HEK293 (cell line): Measurements from ENCODE around the gene HEYL.

ENCODE experiments used
- CTCF ChIA-PET: fragments of 350-600 bp; formaldehyde crosslinking; extraction: SDS; loops from one replicate; lab custom pipeline; 2021; ENCODE audit warnings: antibody characterized with exemption; lab: Yijun Ruan, JAX
- POLR2A ChIA-PET: fragments of 300-600 bp; formaldehyde crosslinking; extraction: SDS; loops from one replicate; lab custom pipeline; 2020; ENCODE audit warnings: antibody characterized with exemption, inconsistent platforms; lab: Yijun Ruan, JAX
- H3K27ac ChIP-seq: fragments of 200-500 bp; sonication (Bioruptor generic); 2 replicates; pipeline ENCODE4 v1.5.1; 2014; ENCODE audit warnings: low read depth, low read length, control low read depth, inconsistent platforms; ENCODE audit errors: extremely low read depth
- H3K36me3 ChIP-seq, 2 experiments: fragments of 200-500 bp in 1 of 2; sonication (Bioruptor generic) in 1 of 2; 1 replicate in 1 of 2; 2 replicates in 1 of 2; pipeline ENCODE4 v1.5.1; 2014 to 2017; ENCODE audit warnings: inconsistent platforms in 2 of 2, low read length in 2 of 2; ENCODE audit not compliant: control insufficient read depth in 2 of 2, insufficient read depth in 1 of 2
- H3K4me1 ChIP-seq: fragments of 200-500 bp; sonication (Bioruptor generic); 2 replicates; pipeline ENCODE4 v1.5.1; 2014; ENCODE audit warnings: mild to moderate bottlenecking, low read length, inconsistent platforms; ENCODE audit not compliant: control insufficient read depth, insufficient read depth
- H3K4me3 ChIP-seq: 2 replicates; pipeline ENCODE4 v1.5.1; 2011; ENCODE audit warnings: low read depth, mild to moderate bottlenecking, control low read depth, low read length, moderate library complexity
- H3K9me3 ChIP-seq: fragments of 200-500 bp; sonication (Bioruptor generic); 2 replicates; pipeline ENCODE4 v1.5.1; 2014; ENCODE audit warnings: low read depth, low read length, inconsistent platforms; ENCODE audit not compliant: control insufficient read depth, insufficient read depth
- EGR2 ChIP-seq: fragments of 450-650 bp; formaldehyde crosslinking; IDR thresholded peaks from 2 replicates; pipeline ENCODE4 v1.5.1; 2016; ENCODE audit warnings: low read depth, missing biosample characterization, missing genetic modification characterization
- MEIS1 ChIP-seq: sonication (generic); formaldehyde crosslinking; IDR thresholded peaks from 2 replicates; pipeline ENCODE4 v1.8.1; 2022; ENCODE audit warnings: missing genetic modification reagents, mild to moderate bottlenecking, borderline replicate concordance
- SALL2 ChIP-seq: fragments of 450-650 bp; formaldehyde crosslinking; IDR thresholded peaks from 2 replicates; pipeline ENCODE4 v1.5.0; 2017; ENCODE audit warnings: missing biosample characterization, mild to moderate bottlenecking, missing genetic modification characterization, borderline replicate concordance
- ZBTB17 ChIP-seq: fragments of 450-650 bp; formaldehyde crosslinking; IDR thresholded peaks from 2 replicates; pipeline ENCODE4 v1.5.1; 2016; ENCODE audit warnings: missing biosample characterization, missing genetic modification characterization
- ZBTB48 ChIP-seq: fragments of 450-650 bp; formaldehyde crosslinking; IDR thresholded peaks from 2 replicates; pipeline ENCODE4 v1.5.1; 2016; ENCODE audit warnings: missing biosample characterization, missing genetic modification characterization
- ZBTB8A ChIP-seq: fragments of 450-650 bp; formaldehyde crosslinking; IDR thresholded peaks from 2 replicates; pipeline ENCODE4 v1.5.1; 2016; ENCODE audit warnings: missing biosample characterization, missing genetic modification characterization
- ZFHX2 ChIP-seq: fragments of 450-650 bp; formaldehyde crosslinking; conservative IDR thresholded peaks from 2 replicates; pipeline ENCODE4 v1.5.1; 2016; ENCODE audit warnings: missing biosample characterization, missing genetic modification characterization
- ZNF10 ChIP-seq: fragments of 450-650 bp; formaldehyde crosslinking; IDR thresholded peaks from 2 replicates; pipeline ENCODE4 v1.5.1; 2017; ENCODE audit warnings: missing biosample characterization, missing genetic modification characterization
- ZNF16 ChIP-seq: fragments of 450-650 bp; formaldehyde crosslinking; IDR thresholded peaks from 2 replicates; pipeline ENCODE4 v1.5.1; 2016; ENCODE audit warnings: low read depth, missing biosample characterization, missing genetic modification characterization
- ZNF2 ChIP-seq: fragments of 450-650 bp; formaldehyde crosslinking; IDR thresholded peaks from 2 replicates; pipeline ENCODE4 v1.5.1; 2016; ENCODE audit warnings: missing biosample characterization, missing genetic modification characterization
- ZNF423 ChIP-seq: fragments of 450-650 bp; formaldehyde crosslinking; IDR thresholded peaks from 2 replicates; pipeline ENCODE4 v1.5.1; 2016; ENCODE audit warnings: missing biosample characterization, missing genetic modification characterization
- ZNF501 ChIP-seq: fragments of 450-650 bp; formaldehyde crosslinking; IDR thresholded peaks from 2 replicates; pipeline ENCODE4 v1.5.1; 2016; ENCODE audit warnings: missing biosample characterization, missing genetic modification characterization
- ZNF623 ChIP-seq: fragments of 450-650 bp; formaldehyde crosslinking; IDR thresholded peaks from 2 replicates; pipeline ENCODE4 v1.5.1; 2016; ENCODE audit warnings: missing biosample characterization, missing genetic modification characterization
- ZNF777 ChIP-seq: fragments of 450-650 bp; formaldehyde crosslinking; IDR thresholded peaks from 2 replicates; pipeline ENCODE4 v1.5.1; 2017; ENCODE audit warnings: missing biosample characterization, missing genetic modification characterization, borderline replicate concordance
- ZNF843 ChIP-seq: fragments of 450-650 bp; formaldehyde crosslinking; IDR thresholded peaks from 2 replicates; pipeline ENCODE4 v1.5.1; 2016; ENCODE audit warnings: missing biosample characterization, missing genetic modification characterization
- ZSCAN23 ChIP-seq: fragments of 450-650 bp; formaldehyde crosslinking; IDR thresholded peaks from 2 replicates; pipeline ENCODE4 v1.5.1; 2016; ENCODE audit warnings: missing biosample characterization, missing genetic modification characterization
- ZSCAN30 ChIP-seq: fragments of 450-650 bp; IDR thresholded peaks from 2 replicates; pipeline ENCODE4 v1.5.1; 2018; ENCODE audit warnings: missing biosample characterization, mild to moderate bottlenecking, missing genetic modification characterization, moderate library complexity
- ZXDB ChIP-seq: fragments of 450-650 bp; formaldehyde crosslinking; IDR thresholded peaks from 2 replicates; pipeline ENCODE4 v1.5.1; 2016; ENCODE audit warnings: missing biosample characterization, missing genetic modification characterization
- TF ChIP-seq, protein P1 (sequence below): fragments of 450-650 bp; formaldehyde crosslinking; IDR thresholded peaks from 2 replicates; pipeline ENCODE4 v1.5.1; 2016; ENCODE audit warnings: missing biosample characterization, missing genetic modification characterization
- TF ChIP-seq, protein P2 (sequence below): fragments of 450-650 bp; formaldehyde crosslinking; IDR thresholded peaks from 2 replicates; pipeline ENCODE4 v1.5.1; 2016; ENCODE audit warnings: missing biosample characterization, missing genetic modification characterization
- TF ChIP-seq, protein P3 (sequence below): fragments of 450-650 bp; formaldehyde crosslinking; IDR thresholded peaks from 2 replicates; pipeline ENCODE4 v1.5.1; 2016; ENCODE audit warnings: missing biosample characterization, missing genetic modification characterization
- TF ChIP-seq, protein P4 (sequence below): fragments of 450-650 bp; formaldehyde crosslinking; IDR thresholded peaks from 2 replicates; pipeline ENCODE4 v1.5.1; 2017; ENCODE audit warnings: missing biosample characterization, mild to moderate bottlenecking, missing genetic modification characterization, moderate library complexity
- TF ChIP-seq, protein P5 (sequence below): fragments of 450-650 bp; formaldehyde crosslinking; IDR thresholded peaks from 2 replicates; pipeline ENCODE4 v1.5.1; 2016; ENCODE audit warnings: missing biosample characterization, missing genetic modification characterization, borderline replicate concordance
- TF ChIP-seq, protein P6 (sequence below): fragments of 450-650 bp; formaldehyde crosslinking; IDR thresholded peaks from 2 replicates; pipeline ENCODE4 v1.5.1; 2017; ENCODE audit warnings: missing biosample characterization, missing genetic modification characterization
- TF ChIP-seq, protein P7 (sequence below): fragments of 450-650 bp; formaldehyde crosslinking; IDR thresholded peaks from 2 replicates; pipeline ENCODE4 v1.5.1; 2016; ENCODE audit warnings: missing biosample characterization, missing genetic modification characterization

Gene HEYL

DNA sequence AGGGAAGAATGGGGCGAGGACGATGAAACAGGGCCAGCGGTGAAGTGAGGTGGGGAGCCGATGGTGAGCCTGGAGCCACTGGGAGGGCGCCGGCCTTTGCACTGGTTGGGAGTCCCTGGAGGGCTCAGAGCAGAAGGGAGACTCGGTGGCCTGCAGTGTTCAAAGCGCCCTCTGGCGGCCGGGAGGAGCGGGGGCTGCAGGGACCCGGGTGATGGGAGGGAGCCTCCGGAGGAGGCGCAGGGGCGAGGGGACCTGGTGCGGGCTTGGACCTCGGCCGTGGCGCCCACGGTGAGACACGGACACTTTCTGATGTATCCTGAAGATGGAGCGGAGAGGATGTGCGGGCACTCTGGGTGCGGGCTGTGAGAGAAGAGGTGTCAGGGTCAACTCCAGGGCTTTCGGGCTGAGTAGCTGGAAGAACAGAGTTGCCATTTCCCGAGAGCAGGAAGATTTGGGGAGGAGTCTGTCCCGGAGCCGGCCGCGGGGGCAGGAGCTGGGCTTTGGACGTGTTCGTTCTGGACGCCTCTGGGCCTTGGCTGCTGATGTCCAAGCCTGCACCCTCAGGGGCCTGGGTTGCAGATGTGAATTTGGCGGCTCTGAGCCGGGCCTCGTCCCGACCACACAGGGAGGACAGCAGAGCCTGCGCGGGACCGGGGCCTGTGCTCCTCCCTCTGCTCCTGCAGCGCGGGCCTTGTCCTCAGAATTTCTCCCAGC lies 29.7 kb downstream of the HEYL start:
- TF ChIP-seq MEIS1 (CRISPR knock-in tag) (no peak), ZXDB (tag by site-specific recombination) (peak; percentile 38; the same call in 1 of the 2 replicates), ZNF423 (tag by site-specific recombination) (peak; percentile 49; the same call in 1 of the 2 replicates), ZNF623 (tag by site-specific recombination) (peak; percentile 17; the same call in 1 of the 2 replicates), ZNF843 (tag by site-specific recombination) (0 out of 2 replicates have a peak, but pooled peaks have one; percentile 22), ZNF2 (peak; percentile 99), ZNF16 (tag by site-specific recombination) (no peak), EGR2 (tag by site-specific recombination) (peak; percentile 66), SALL2 (0 out of 2 replicates have a peak, but pooled peaks have one; percentile 31), ZBTB8A (tag by site-specific recombination) (peak; percentile 80), ZBTB17 (tag by site-specific recombination) (peak; percentile 40; the same call in 1 of the 2 replicates), ZFHX2 (tag by site-specific recombination) (peak; percentile 60), ZBTB48 (tag by site-specific recombination) (peak; percentile 73; the same call in 1 of the 2 replicates), ZNF10 (peak; percentile 15; the same call in 1 of the 2 replicates), ZNF501 (tag by site-specific recombination) (peak; percentile 72), ZNF777 (tag by site-specific recombination) (no peak), ZSCAN30 (tag by site-specific recombination) (peak; percentile 40; the same call in 1 of the 2 replicates), ZSCAN23 (tag by site-specific recombination) (no peak)
- TF ChIP-seq, protein P1, sequence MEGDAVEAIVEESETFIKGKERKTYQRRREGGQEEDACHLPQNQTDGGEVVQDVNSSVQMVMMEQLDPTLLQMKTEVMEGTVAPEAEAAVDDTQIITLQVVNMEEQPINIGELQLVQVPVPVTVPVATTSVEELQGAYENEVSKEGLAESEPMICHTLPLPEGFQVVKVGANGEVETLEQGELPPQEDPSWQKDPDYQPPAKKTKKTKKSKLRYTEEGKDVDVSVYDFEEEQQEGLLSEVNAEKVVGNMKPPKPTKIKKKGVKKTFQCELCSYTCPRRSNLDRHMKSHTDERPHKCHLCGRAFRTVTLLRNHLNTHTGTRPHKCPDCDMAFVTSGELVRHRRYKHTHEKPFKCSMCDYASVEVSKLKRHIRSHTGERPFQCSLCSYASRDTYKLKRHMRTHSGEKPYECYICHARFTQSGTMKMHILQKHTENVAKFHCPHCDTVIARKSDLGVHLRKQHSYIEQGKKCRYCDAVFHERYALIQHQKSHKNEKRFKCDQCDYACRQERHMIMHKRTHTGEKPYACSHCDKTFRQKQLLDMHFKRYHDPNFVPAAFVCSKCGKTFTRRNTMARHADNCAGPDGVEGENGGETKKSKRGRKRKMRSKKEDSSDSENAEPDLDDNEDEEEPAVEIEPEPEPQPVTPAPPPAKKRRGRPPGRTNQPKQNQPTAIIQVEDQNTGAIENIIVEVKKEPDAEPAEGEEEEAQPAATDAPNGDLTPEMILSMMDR (tag by site-specific recombination), result peak; percentile 81; the same call in 1 of the 2 replicates
- TF ChIP-seq, protein P2, sequence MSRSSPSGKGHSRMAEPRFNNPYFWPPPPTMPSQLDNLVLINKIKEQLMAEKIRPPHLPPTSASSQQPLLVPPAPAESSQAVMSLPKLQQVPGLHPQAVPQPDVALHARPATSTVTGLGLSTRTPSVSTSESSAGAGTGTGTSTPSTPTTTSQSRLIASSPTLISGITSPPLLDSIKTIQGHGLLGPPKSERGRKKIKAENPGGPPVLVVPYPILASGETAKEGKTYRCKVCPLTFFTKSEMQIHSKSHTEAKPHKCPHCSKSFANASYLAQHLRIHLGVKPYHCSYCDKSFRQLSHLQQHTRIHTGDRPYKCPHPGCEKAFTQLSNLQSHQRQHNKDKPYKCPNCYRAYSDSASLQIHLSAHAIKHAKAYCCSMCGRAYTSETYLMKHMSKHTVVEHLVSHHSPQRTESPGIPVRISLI (tag by site-specific recombination), result no peak
- TF ChIP-seq, protein P3, sequence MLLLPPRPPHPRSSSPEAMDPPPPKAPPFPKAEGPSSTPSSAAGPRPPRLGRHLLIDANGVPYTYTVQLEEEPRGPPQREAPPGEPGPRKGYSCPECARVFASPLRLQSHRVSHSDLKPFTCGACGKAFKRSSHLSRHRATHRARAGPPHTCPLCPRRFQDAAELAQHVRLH, result peak; percentile 34; the same call in 1 of the 2 replicates
- TF ChIP-seq, protein P4, sequence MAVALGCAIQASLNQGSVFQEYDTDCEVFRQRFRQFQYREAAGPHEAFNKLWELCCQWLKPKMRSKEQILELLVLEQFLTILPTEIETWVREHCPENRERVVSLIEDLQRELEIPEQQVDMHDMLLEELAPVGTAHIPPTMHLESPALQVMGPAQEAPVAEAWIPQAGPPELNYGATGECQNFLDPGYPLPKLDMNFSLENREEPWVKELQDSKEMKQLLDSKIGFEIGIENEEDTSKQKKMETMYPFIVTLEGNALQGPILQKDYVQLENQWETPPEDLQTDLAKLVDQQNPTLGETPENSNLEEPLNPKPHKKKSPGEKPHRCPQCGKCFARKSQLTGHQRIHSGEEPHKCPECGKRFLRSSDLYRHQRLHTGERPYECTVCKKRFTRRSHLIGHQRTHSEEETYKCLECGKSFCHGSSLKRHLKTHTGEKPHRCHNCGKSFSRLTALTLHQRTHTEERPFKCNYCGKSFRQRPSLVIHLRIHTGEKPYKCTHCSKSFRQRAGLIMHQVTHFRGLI (tag by site-specific recombination), result peak; percentile 52; the same call in 1 of the 2 replicates
- TF ChIP-seq, protein P5, sequence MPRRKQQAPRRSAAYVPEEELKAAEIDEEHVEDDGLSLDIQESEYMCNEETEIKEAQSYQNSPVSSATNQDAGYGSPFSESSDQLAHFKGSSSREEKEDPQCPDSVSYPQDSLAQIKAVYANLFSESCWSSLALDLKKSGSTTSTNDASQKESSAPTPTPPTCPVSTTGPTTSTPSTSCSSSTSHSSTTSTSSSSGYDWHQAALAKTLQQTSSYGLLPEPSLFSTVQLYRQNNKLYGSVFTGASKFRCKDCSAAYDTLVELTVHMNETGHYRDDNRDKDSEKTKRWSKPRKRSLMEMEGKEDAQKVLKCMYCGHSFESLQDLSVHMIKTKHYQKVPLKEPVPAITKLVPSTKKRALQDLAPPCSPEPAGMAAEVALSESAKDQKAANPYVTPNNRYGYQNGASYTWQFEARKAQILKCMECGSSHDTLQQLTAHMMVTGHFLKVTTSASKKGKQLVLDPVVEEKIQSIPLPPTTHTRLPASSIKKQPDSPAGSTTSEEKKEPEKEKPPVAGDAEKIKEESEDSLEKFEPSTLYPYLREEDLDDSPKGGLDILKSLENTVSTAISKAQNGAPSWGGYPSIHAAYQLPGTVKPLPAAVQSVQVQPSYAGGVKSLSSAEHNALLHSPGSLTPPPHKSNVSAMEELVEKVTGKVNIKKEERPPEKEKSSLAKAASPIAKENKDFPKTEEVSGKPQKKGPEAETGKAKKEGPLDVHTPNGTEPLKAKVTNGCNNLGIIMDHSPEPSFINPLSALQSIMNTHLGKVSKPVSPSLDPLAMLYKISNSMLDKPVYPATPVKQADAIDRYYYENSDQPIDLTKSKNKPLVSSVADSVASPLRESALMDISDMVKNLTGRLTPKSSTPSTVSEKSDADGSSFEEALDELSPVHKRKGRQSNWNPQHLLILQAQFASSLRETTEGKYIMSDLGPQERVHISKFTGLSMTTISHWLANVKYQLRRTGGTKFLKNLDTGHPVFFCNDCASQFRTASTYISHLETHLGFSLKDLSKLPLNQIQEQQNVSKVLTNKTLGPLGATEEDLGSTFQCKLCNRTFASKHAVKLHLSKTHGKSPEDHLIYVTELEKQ (tag by site-specific recombination), result no peak
- TF ChIP-seq, protein P6, sequence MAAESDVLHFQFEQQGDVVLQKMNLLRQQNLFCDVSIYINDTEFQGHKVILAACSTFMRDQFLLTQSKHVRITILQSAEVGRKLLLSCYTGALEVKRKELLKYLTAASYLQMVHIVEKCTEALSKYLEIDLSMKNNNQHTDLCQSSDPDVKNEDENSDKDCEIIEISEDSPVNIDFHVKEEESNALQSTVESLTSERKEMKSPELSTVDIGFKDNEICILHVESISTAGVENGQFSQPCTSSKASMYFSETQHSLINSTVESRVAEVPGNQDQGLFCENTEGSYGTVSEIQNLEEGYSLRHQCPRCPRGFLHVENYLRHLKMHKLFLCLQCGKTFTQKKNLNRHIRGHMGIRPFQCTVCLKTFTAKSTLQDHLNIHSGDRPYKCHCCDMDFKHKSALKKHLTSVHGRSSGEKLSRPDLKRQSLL, result peak; percentile 20; the same call in 1 of the 2 replicates
- TF ChIP-seq, protein P7, sequence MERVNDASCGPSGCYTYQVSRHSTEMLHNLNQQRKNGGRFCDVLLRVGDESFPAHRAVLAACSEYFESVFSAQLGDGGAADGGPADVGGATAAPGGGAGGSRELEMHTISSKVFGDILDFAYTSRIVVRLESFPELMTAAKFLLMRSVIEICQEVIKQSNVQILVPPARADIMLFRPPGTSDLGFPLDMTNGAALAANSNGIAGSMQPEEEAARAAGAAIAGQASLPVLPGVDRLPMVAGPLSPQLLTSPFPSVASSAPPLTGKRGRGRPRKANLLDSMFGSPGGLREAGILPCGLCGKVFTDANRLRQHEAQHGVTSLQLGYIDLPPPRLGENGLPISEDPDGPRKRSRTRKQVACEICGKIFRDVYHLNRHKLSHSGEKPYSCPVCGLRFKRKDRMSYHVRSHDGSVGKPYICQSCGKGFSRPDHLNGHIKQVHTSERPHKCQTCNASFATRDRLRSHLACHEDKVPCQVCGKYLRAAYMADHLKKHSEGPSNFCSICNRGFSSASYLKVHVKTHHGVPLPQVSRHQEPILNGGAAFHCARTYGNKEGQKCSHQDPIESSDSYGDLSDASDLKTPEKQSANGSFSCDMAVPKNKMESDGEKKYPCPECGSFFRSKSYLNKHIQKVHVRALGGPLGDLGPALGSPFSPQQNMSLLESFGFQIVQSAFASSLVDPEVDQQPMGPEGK, result peak; percentile 72
- Histone ChIP-seq H3K9me3 (no peaks in the 10 kb centered on the region), H3K27ac (no peak overlapping the region), H3K4me3 (no peak overlapping the region), H3K4me1 (no peaks in the 10 kb centered on the region), H3K36me3 (no peaks in the 10 kb centered on the region)
- POLR2A ChIA-PET, result no interaction called here
- CTCF ChIA-PET, result interaction anchor here (0.5 to 13.4 kb wide), 17 partner anchors 10 to 1181 kb away, joined by 3 to 350 read pairs (median 3); no protein-coding TSS in a partner anchor
